ENCODE measurements around the gene IPCEF1.

Gene IPCEF1

DNA sequence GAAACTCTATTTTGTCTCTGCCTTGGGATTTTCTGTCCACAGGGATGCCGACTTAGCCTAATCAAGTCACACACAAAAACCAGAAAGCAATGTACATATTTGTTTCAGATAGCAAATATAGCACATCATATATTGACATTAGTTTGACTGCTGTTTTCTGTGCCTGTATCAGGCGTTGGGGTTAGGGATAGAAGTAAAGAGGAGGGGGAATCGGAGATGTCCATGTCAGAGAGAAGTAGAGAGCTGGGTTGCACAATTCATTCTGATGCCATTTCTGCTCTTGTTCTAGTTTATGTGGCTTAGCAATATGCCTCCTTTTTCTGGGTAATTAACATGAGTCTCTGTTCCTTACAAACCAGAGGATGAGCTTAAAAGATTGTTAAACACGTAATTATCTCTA, 14.7 kb upstream of the IPCEF1 start:
- TF ChIP-seq CTCF (IDR thresholded peaks at IDR 0.05; ENCODE audit: insufficient read depth, low read length, poor library complexity, severe bottlenecking): no peak
- no peak for DNase-seq (ENCODE audit: extremely low read depth, insufficient read length)
- Histone ChIP-seq H3K27me3 (replicated peaks; ENCODE audit: control insufficient read depth, insufficient read depth, low read length) (no peaks in the 10 kb centered on the region), H3K36me3 (ENCODE audit: control insufficient read depth, insufficient read depth, low read length) (no peaks in the 10 kb centered on the region), H3K4me3 (replicated peaks; ENCODE audit: low read depth, low read length) (no peak overlapping the region)

GRCh38 chr6:154370545-154370944, 13.9 kb upstream of the IPCEF1 start:
- no peaks in the 10 kb centered on the region for H3K36me3 ChIP-seq (ENCODE audit: control insufficient read depth, insufficient read depth, low read length)
- peak; percentile 54 for TF ChIP-seq CTCF (IDR thresholded peaks at IDR 0.05; ENCODE audit: insufficient read depth, low read length, poor library complexity, severe bottlenecking)
- no peak overlapping the region for H3K4me3 ChIP-seq (replicated peaks; ENCODE audit: low read depth, low read length)
- H3K27me3 ChIP-seq (replicated peaks; ENCODE audit: control insufficient read depth, insufficient read depth, low read length): no peaks in the 10 kb centered on the region
- DNase-seq (ENCODE audit: extremely low read depth, insufficient read length): no peak

- no peak for TF ChIP-seq CTCF (IDR thresholded peaks at IDR 0.05; ENCODE audit: insufficient read depth, low read length, poor library complexity, severe bottlenecking)
- no peak for DNase-seq (ENCODE audit: extremely low read depth, insufficient read length)
These were observed 11.5 kb upstream of the IPCEF1 start for GRCh38 chr6:154367839-154368695.

DNA sequence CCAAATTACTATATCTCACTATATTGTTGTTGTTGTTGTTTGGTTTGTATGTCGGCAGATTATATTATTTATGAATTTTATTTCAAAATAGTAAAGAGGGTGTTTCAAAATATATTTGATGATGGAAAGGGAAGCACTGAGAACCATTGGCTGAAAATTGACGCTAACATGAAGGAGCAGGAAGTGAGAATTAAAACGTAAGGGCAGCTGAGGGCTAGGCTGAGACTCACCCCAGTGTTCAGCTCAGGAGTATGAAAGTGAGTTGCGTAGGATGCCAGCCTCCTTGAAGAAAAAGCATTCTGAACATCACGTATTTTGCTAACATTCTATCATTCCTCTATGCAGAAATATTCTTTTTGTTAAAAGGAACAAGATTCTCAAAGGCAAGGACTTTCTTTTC, 10.7 kb upstream of the IPCEF1 start:
- no peaks in the 10 kb centered on the region for H3K36me3 ChIP-seq (ENCODE audit: control insufficient read depth, insufficient read depth, low read length)
- no peak overlapping the region for H3K4me3 ChIP-seq (replicated peaks; ENCODE audit: low read depth, low read length)
- no peaks in the 10 kb centered on the region for H3K27me3 ChIP-seq (replicated peaks; ENCODE audit: control insufficient read depth, insufficient read depth, low read length)
- no peak for TF ChIP-seq CTCF (IDR thresholded peaks at IDR 0.05; ENCODE audit: insufficient read depth, low read length, poor library complexity, severe bottlenecking)
- DNase-seq (ENCODE audit: extremely low read depth, insufficient read length): no peak

More at GRCh38 chr6:154367839-154368695, 11.5 kb upstream of the IPCEF1 start:
- Histone ChIP-seq H3K36me3 (ENCODE audit: control insufficient read depth, insufficient read depth, low read length) (no peaks in the 10 kb centered on the region), H3K27me3 (replicated peaks; ENCODE audit: control insufficient read depth, insufficient read depth, low read length) (no peaks in the 10 kb centered on the region), H3K4me3 (replicated peaks; ENCODE audit: low read depth, low read length) (no peak overlapping the region)

DNA sequence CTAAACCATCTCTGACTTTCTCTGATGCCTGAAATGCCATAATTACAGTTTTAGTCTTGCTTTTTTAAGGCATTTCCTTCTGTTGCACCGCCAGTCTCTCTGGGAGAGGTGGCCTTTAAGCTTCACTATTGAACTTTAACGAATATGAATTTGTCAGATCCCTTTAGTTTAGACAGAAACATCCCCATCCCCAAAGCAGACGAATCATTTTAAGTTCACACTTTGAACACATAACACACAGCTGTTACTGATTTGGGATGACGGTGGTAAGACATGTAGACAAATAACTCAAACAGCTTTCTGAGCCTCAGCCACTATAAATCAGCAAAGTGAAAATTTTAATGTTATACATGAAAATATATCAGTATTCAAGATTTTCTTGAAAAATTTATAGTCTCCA, 7.2 kb upstream of the IPCEF1 start:
- Histone ChIP-seq H3K4me3 (replicated peaks; ENCODE audit: low read depth, low read length) (no peak overlapping the region), H3K27me3 (replicated peaks; ENCODE audit: control insufficient read depth, insufficient read depth, low read length) (no peaks in the 10 kb centered on the region), H3K36me3 (ENCODE audit: control insufficient read depth, insufficient read depth, low read length) (no peaks in the 10 kb centered on the region)
- TF ChIP-seq CTCF (IDR thresholded peaks at IDR 0.05; ENCODE audit: insufficient read depth, low read length, poor library complexity, severe bottlenecking): no peak
- DNase-seq (ENCODE audit: extremely low read depth, insufficient read length): no peak

Data from GM06990 (cell line).